Body of pancreas (tissue), 4 donors: Measurements from ENCODE around the gene CLEC18B.
"Not testable (repeated sequence)": the region's sequence is repeated elsewhere in the genome, so short reads cannot be mapped to it uniquely, and the experiment has no call there.

Source experiments
- CTCF ChIP-seq, 7 experiments: fragments of 450-650 bp in 4 of 7; fragments of 200-600 bp in 3 of 7; sonication (generic) in 3 of 7; IDR thresholded peaks; one replicate each; pipeline ENCODE4 v1.5.1; 2016 to 2019; ENCODE audit warnings: antibody characterized with exemption in 7 of 7
- POLR2A ChIP-seq, 3 donors: fragments of 450-650 bp; IDR thresholded peaks; one replicate each; pipeline ENCODE4 v1.6.1; 2016; ENCODE audit warnings: antibody characterized with exemption in 3 of 3, mild to moderate bottlenecking in 2 of 3

- TF ChIP-seq CTCF, POLR2A (IDR thresholded peaks at IDR 0.05): not testable (repeated sequence)
Observed at GRCh38 chr16:74419811-74420210, 1.5 kb downstream of the CLEC18B start.
